Heart left ventricle (tissue), 13 donors: ENCODE data around the gene RPS3.

Source experiments
- CTCF ChIP-seq, 12 donors: fragments of 200-600 bp; sonication (generic) in 4 of 12; IDR thresholded peaks; one replicate each; pipeline versions ENCODE4 v1.5.0 to v1.8.0; 2018 to 2022; ENCODE audit warnings: antibody characterized with exemption in 12 of 12, mild to moderate bottlenecking in 5 of 12
- POLR2A ChIP-seq, 2 donors: fragments of 450-650 bp; IDR thresholded peaks; one replicate each; pipeline ENCODE4 v1.6.1; 2017; ENCODE audit warnings: antibody characterized with exemption in 2 of 2, mild to moderate bottlenecking in 2 of 2, moderate library complexity in 2 of 2
- donor health status: ischemic (EF 13 %, LVEDD 7.1; RV severe dilation, severe dysfunction).
- donor health status: DM: no; HTN: yes; CAD: no.
- donor health status: DM: no; HTN: no; CAD: no.
- donor health status: ischemic (EF 25% LVEDD 6.9; RV normal size, moderate dysfunction).
- donor health status: ischemic (EF 25% LVEDD 5.7; RV mildly dilated, moderate dysfunction).
- donor health status: ischemic (EF 35%, LVEDD 5.7; RV mildly dilated, moderate dysfunction).
- donor health status: nonischemic (EF 11% LVEDD 7.7; RV severe dilation, severe dysfunction).
- donor health status: DM: yes; HTN: yes; CAD: no.
- donor health status: PGD.
- donor health status: ischemic (EF 29% LVEDD 5.4; RV normal size, mild dysfunction).
- donor health status: nonischemic (EF 23%, LVEDD 6.1; RV moderate dilation, normal function).

- peak in 1 of 12 donors; percentile 4 for TF ChIP-seq CTCF (IDR thresholded peaks at IDR 0.05)
- no peak for TF ChIP-seq POLR2A (IDR thresholded peaks at IDR 0.05)
Observed at GRCh38 chr11:75350743-75351540, 48.4 kb upstream of the RPS3 start.
